ENCODE data around the gene QDPR.

The QDPR gene

GRCh38 chr4:17476853-17477252, 35.0 kb downstream of the QDPR start:
- DNase-seq (ENCODE audit: low read depth, low spot score), result peak; percentile 22
- no peaks in the 10 kb centered on the region for H3K36me3 ChIP-seq (ENCODE audit: insufficient read depth, low read length)
- peak overlapping the region; percentile 30; the same call in 1 of the 2 replicates for H3K27ac ChIP-seq
- no peaks in the 10 kb centered on the region for H3K9me3 ChIP-seq (ENCODE audit: low read depth, low read length)
- H3K4me3 ChIP-seq, result no peak overlapping the region
- TF ChIP-seq EZH2 (IDR thresholded peaks at IDR 0.05) (no peak), FOXP2 (optimal IDR thresholded peaks at IDR 0.05; ENCODE audit: control extremely low read depth, extremely low read length, insufficient read depth) (no peak), POLR2AphosphoS5 (IDR thresholded peaks at IDR 0.05; ENCODE audit: borderline replicate concordance, low read depth, low read length) (no peak)
- no peak overlapping the region for H3K9ac ChIP-seq (ENCODE audit: insufficient read length)

GRCh38 chr4:17475481-17475880, 36.4 kb downstream of the QDPR start:
- TF ChIP-seq EZH2 (IDR thresholded peaks at IDR 0.05) (no peak), POLR2AphosphoS5 (IDR thresholded peaks at IDR 0.05; ENCODE audit: borderline replicate concordance, low read depth, low read length) (no peak), FOXP2 (optimal IDR thresholded peaks at IDR 0.05; ENCODE audit: control extremely low read depth, extremely low read length, insufficient read depth) (no peak)
- no peak for DNase-seq (ENCODE audit: low read depth, low spot score)
- no peak overlapping the region for H3K9ac ChIP-seq (ENCODE audit: insufficient read length)
- H3K27ac ChIP-seq, result no peak overlapping the region; the same call in 1 of the 2 replicates
- no peaks in the 10 kb centered on the region for H3K36me3 ChIP-seq (ENCODE audit: insufficient read depth, low read length)
- H3K4me3 ChIP-seq, result no peak overlapping the region
- H3K9me3 ChIP-seq (ENCODE audit: low read depth, low read length), result no peaks in the 10 kb centered on the region

GRCh38 chr4:17469931-17470674, 41.8 kb downstream of the QDPR start:
- Histone ChIP-seq H3K36me3 (ENCODE audit: insufficient read depth, low read length) (no peaks in the 10 kb centered on the region), H3K9me3 (ENCODE audit: low read depth, low read length) (no peaks in the 10 kb centered on the region), H3K4me3 (no peak overlapping the region), H3K27ac (peak overlapping the region; percentile 68), H3K9ac (ENCODE audit: insufficient read length) (no peak overlapping the region)
- DNase-seq (ENCODE audit: low read depth, low spot score), result no peak
- TF ChIP-seq EZH2 (IDR thresholded peaks at IDR 0.05) (no peak), FOXP2 (optimal IDR thresholded peaks at IDR 0.05; ENCODE audit: control extremely low read depth, extremely low read length, insufficient read depth) (no peak)

- Histone ChIP-seq H3K4me3 (no peak overlapping the region), H3K9me3 (ENCODE audit: low read depth, low read length) (no peaks in the 10 kb centered on the region), H3K36me3 (ENCODE audit: insufficient read depth, low read length) (no peaks in the 10 kb centered on the region), H3K27ac (peak overlapping the region; percentile 75), H3K9ac (ENCODE audit: insufficient read length) (peak overlapping the region; percentile 41)
- DNase-seq (ENCODE audit: low read depth, low spot score), result peak; percentile 47
- TF ChIP-seq EZH2 (IDR thresholded peaks at IDR 0.05), result no peak
- no peak for TF ChIP-seq FOXP2 (optimal IDR thresholded peaks at IDR 0.05; ENCODE audit: control extremely low read depth, extremely low read length, insufficient read depth)
- no peak for TF ChIP-seq POLR2AphosphoS5 (IDR thresholded peaks at IDR 0.05; ENCODE audit: borderline replicate concordance, low read depth, low read length)
Measured at GRCh38 chr4:17468619-17469221, 43.2 kb downstream of the QDPR start.

GRCh38 chr4:17463606-17464005, 48.3 kb downstream of the QDPR start:
- H3K9ac ChIP-seq (ENCODE audit: insufficient read length), result no peak overlapping the region
- DNase-seq (ENCODE audit: low read depth, low spot score), result no peak
- H3K9me3 ChIP-seq (ENCODE audit: low read depth, low read length), result no peaks in the 10 kb centered on the region
- H3K36me3 ChIP-seq (ENCODE audit: insufficient read depth, low read length), result no peaks in the 10 kb centered on the region
- no peak overlapping the region for H3K27ac ChIP-seq
- no peak for TF ChIP-seq POLR2AphosphoS5 (IDR thresholded peaks at IDR 0.05; ENCODE audit: borderline replicate concordance, low read depth, low read length)
- no peak for TF ChIP-seq EZH2 (IDR thresholded peaks at IDR 0.05)
- TF ChIP-seq FOXP2 (optimal IDR thresholded peaks at IDR 0.05; ENCODE audit: control extremely low read depth, extremely low read length, insufficient read depth), result no peak
- no peak overlapping the region for H3K4me3 ChIP-seq

- Histone ChIP-seq H3K4me3 (no peak overlapping the region), H3K9ac (ENCODE audit: insufficient read length) (no peak overlapping the region), H3K27ac (no peak overlapping the region), H3K9me3 (ENCODE audit: low read depth, low read length) (no peaks in the 10 kb centered on the region), H3K36me3 (ENCODE audit: insufficient read depth, low read length) (no peaks in the 10 kb centered on the region)
- no peak for DNase-seq (ENCODE audit: low read depth, low spot score)
- TF ChIP-seq EZH2 (IDR thresholded peaks at IDR 0.05) (no peak), FOXP2 (optimal IDR thresholded peaks at IDR 0.05; ENCODE audit: control extremely low read depth, extremely low read length, insufficient read depth) (no peak), POLR2AphosphoS5 (IDR thresholded peaks at IDR 0.05; ENCODE audit: borderline replicate concordance, low read depth, low read length) (no peak)
Measured at GRCh38 chr4:17450269-17450804, 61.6 kb downstream of the QDPR start.

- Histone ChIP-seq H3K36me3 (ENCODE audit: insufficient read depth, low read length) (no peaks in the 10 kb centered on the region), H3K4me3 (no peak overlapping the region), H3K27ac (peak overlapping the region; percentile 42; the same call in 1 of the 2 replicates), H3K9me3 (ENCODE audit: low read depth, low read length) (no peaks in the 10 kb centered on the region), H3K9ac (ENCODE audit: insufficient read length) (no peak overlapping the region)
- no peak for TF ChIP-seq EZH2 (IDR thresholded peaks at IDR 0.05)
- no peak for TF ChIP-seq POLR2AphosphoS5 (IDR thresholded peaks at IDR 0.05; ENCODE audit: borderline replicate concordance, low read depth, low read length)
- TF ChIP-seq FOXP2 (optimal IDR thresholded peaks at IDR 0.05; ENCODE audit: control extremely low read depth, extremely low read length, insufficient read depth), result no peak
- no peak for DNase-seq (ENCODE audit: low read depth, low spot score)
Measured at GRCh38 chr4:17448689-17449088, 63.2 kb downstream of the QDPR start.

GRCh38 chr4:17447675-17448298, 64.1 kb downstream of the QDPR start:
- Histone ChIP-seq H3K36me3 (ENCODE audit: insufficient read depth, low read length) (no peaks in the 10 kb centered on the region), H3K9me3 (ENCODE audit: low read depth, low read length) (no peaks in the 10 kb centered on the region), H3K27ac (peak overlapping the region; percentile 62; the same call in 1 of the 2 replicates), H3K9ac (ENCODE audit: insufficient read length) (no peak overlapping the region), H3K4me3 (no peak overlapping the region)
- TF ChIP-seq EZH2 (IDR thresholded peaks at IDR 0.05) (no peak), FOXP2 (optimal IDR thresholded peaks at IDR 0.05; ENCODE audit: control extremely low read depth, extremely low read length, insufficient read depth) (no peak), POLR2AphosphoS5 (IDR thresholded peaks at IDR 0.05; ENCODE audit: borderline replicate concordance, low read depth, low read length) (no peak)
- DNase-seq (ENCODE audit: low read depth, low spot score), result peak; percentile 72

Measured in SK-N-MC (cell line).